ENCODE measurements around the gene SERPINH1.
"Not testable (repeated sequence)": the region's sequence is repeated elsewhere in the genome, so short reads cannot be mapped to it uniquely, and the experiment has no call there.

SERPINH1 gene

DNA sequence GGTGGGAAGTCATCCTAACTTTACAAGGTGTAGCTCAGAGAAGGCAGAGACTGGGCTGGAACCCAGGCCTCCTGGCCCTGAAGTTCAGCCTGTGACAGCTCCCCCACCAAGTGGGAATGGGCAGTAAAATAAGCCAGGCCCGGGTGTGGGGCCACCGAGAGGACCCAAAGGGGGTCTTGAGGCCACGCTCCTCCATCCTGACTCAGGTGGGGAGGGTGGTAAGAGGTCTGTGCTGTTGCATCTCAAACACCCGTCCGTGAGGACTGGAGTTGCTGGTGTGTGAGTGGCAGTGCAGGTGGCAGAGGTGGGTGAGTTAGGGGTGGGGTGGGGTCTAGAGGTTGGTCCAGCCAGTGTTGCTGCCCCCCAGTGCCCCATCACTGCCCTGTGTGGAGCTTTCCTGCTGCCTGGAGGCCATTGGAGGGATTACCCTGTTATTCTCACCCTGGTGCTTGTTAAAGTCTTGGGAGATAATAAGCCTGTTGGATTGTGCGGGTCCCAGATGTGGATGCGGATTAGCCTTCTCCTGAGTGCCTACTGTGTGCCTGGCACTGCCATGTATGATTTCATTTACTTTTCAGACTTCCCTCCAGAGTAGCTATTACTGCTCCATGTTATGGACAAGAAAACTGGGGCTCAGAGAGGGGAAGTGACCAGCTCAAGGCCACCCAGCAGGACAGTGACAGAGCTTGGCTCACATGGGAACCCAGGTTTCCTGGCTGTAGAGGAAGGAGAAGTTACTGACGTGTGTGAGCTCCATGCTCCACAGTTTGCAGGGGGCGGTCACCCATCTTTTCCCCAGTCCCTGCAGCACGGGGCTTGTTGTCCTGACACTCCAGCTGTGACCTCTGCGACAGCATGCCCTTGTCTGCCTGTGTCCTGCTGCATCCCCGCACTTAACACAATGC is 12.9 kb downstream of the SERPINH1 start:
- no peak for DNase-seq (ENCODE audit: low read depth)

DNA sequence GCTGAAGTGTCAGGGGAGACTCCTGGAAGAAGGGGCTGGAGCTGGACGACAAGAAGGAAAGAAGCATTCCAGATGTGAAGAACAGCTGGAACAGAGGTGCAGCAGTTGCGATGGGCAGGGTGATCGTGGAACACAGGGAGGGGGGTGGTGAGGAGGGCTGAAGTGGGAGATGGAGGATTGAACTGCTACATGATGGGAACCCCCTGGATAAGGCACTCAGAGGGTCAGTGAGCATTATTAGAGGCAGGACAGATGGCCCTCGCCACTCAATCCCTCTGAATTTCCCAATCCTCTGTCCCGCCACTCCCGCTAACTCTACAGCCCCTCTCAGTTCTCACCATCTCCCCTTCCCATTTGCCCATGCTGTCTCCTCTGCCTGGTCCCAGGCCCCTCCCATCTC is 14.0 kb downstream of the SERPINH1 start:
- DNase-seq (ENCODE audit: low read depth), result no peak

DNA sequence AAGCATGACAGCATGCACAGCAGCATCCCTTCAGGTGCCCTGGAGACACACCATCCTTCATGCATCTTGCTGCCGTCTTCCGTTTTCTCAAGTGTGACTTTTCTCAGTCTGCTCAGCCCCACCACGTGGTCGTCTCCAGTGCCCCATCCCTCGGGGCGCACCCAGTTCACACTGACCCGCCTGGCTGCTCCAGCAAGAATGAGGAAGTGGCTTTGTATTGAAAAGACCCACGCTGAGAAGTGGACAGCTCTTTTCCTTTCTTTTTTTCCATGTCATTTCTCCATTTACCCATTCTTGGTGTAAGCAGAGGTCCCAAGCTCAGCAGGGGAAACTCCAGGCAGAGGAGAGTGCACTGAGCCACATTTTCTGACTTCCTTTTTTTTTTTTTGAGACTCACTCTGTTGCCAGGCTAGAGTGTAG is 14.5 kb downstream of the SERPINH1 start:
- DNase-seq (ENCODE audit: low read depth), result no peak

DNA sequence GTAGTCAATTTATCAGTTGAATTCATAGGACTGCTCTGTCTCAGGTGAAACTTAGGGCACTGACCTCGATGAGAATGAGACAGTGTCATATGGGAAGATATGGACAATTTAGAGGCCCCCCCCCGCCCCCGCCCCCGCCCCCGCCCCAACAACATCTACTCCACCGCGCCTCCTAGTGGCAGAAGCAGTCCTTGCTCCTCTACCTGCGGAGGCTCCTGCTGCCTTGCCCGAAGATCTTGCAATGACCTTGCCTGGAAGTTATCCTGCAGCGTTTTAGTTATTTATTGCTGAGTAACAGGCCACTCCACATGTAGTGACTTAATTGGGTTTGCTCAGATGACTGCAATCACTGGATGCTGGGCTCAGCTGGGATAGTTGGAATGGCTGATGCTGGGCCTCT is 15.2 kb downstream of the SERPINH1 start:
- peak; percentile 31 for DNase-seq (ENCODE audit: low read depth)

DNA sequence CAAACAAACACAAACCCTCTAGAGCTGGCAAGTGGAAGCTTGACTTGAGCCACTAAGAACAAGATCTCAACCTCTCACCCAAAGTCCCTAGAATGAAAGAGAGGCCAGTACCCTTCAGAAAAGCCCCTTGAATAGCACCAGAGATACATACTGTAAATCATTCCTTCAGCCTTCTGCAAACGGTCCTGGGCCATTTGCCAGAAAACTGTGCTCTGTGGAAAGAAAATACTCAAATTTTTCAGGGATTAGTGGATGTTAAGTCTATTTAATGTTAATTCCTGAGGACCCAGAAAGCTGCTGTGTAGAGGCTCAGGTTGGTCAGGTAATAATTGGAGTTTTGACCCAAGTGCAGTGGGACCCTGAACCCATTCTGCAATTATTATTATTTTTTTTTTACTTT is 16.9 kb downstream of the SERPINH1 start:
- no peak for DNase-seq (ENCODE audit: low read depth)

GRCh38 chr11:75579841-75580240 is 17.8 kb downstream of the SERPINH1 start:
- no peak for DNase-seq (ENCODE audit: low read depth)

DNA sequence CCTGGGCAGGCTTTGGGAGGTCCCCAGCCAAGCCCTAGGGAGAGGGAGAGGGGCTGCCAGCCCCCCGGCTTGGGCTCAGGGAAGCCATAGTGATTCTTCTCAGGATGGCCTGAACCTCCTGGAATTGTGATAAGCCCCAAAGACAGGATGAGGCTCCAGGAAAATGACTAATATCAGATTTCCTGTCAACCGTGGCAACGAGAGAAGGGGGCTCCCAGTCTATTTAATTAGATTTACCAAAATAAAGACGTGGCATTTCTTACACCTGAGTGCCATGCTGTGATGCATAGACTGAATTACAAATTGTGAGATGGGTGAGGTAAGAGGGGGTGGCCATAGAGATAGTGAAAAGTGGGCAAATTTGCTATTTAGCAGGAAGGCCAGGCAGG is 20.4 kb downstream of the SERPINH1 start:
- DNase-seq (ENCODE audit: low read depth), result no peak

GRCh38 chr11:75582895-75583717 is 21.1 kb downstream of the SERPINH1 start:
- DNase-seq (ENCODE audit: low read depth), result no peak

GRCh38 chr11:75583718-75584658 is 21.9 kb downstream of the SERPINH1 start:
- DNase-seq (ENCODE audit: low read depth), result no peak

GRCh38 chr11:75584659-75585292 is 22.7 kb downstream of the SERPINH1 start:
- DNase-seq (ENCODE audit: low read depth), result not testable (repeated sequence)

GRCh38 chr11:75585293-75585670 is 23.2 kb downstream of the SERPINH1 start:
- DNase-seq (ENCODE audit: low read depth), result no peak

- no peak for DNase-seq (ENCODE audit: low read depth)
These were observed 24.3 kb downstream of the SERPINH1 start for GRCh38 chr11:75586395-75586794.

DNA sequence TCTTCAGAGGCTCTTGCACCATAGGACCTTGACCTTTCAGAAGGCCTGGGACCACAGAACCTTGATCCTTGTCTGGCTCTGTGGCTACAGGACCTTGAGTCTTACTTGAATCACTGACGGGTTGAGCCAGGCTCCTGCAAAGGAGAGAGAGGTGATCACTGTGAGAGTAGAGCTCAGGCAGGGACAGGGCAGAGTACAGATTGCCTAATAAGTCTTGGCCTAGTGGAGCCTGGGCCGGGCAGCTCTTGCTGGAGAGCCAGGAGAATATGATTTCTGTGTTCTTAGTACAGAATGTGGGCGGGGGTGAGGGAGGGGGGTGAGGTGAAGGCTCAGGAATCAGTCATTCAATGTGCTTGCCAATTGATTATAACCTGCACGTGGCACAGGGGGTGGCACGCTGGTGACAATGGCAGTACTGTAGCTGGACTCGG is 26.0 kb downstream of the SERPINH1 start:
- DNase-seq (ENCODE audit: low read depth), result no peak

DNA sequence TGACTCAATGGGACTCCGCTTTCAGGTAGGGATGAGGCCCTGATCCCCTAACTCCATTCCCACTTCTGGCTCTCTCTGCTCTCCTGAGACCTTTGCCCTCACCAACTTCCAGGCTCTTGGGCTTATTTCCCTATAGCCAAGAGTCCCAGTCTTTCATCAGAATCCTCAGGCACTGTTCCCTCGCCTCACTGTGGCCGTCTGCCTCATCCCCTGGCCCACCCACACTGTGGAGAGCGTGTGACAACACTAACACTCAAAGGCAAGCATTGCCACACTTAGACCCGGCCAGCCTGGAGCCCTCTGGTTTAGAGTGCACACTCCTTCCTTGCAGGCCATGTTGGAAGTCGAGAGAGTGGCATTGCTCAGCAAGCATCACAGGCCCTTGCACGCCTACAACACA is 27.0 kb downstream of the SERPINH1 start:
- no peak for DNase-seq (ENCODE audit: low read depth)

DNA sequence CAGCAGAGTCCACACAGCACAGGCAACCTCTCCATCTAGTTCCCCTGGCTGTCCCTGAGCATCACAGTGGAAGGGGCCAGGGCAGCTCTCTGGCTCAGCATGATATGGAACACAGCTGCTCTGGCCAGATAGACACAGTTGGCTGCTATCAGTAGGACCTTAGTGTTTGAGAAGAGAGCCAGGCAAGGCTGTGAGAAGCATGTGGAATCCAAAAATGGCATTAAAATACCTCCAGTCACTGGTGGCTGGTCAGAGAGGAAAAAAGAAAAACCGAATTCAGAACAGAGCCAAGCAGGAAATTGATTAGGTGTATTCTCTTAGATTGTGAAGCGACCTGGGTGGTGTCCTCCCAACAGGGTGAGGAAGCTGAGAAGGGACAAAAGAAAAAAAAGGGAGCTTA is 27.9 kb downstream of the SERPINH1 start:
- DNase-seq (ENCODE audit: low read depth), result no peak

GRCh38 chr11:75591371-75591770 is 29.3 kb downstream of the SERPINH1 start:
- no peak for DNase-seq (ENCODE audit: low read depth)

DNA sequence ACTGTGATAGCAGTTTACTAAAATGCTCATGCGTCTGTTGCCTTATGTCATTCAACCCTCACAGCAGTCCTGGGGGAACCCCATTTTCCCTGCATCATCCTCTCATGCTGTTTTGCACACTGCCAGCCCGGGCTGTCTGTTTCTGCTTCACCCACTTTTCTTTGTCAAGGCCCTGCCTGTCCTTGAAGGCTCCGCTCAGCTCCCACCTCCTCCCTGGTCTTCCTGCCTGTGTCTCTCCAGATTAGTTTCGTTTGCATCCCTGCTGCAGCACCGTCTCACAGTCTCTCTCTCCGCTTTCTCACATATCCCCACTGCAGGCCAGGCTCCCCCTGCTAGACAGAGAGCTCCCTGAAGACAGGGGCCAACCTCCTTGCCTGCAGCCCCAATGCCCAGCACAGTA is 29.9 kb downstream of the SERPINH1 start:
- no peak for DNase-seq (ENCODE audit: low read depth)

DNA sequence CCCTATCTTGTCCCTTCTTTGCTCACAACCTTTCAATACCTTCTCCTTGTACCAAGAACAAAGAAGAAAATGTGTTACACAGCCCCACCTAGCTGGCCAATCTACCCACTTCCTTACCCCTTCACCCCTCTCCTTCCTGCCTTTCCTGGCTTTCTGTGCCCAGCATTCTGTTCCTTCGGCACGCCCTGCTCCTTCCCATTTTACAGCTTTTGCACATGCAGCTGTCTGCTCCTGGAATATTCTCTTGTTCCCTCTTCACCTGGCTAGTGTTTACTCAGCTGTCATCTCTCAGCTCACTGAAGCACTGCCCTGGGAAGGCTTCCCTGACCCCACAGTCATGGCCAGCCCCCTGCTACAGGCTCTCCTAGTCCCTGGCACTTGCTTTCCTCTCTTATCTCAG is 30.7 kb downstream of the SERPINH1 start:
- no peak for DNase-seq (ENCODE audit: low read depth)

DNA sequence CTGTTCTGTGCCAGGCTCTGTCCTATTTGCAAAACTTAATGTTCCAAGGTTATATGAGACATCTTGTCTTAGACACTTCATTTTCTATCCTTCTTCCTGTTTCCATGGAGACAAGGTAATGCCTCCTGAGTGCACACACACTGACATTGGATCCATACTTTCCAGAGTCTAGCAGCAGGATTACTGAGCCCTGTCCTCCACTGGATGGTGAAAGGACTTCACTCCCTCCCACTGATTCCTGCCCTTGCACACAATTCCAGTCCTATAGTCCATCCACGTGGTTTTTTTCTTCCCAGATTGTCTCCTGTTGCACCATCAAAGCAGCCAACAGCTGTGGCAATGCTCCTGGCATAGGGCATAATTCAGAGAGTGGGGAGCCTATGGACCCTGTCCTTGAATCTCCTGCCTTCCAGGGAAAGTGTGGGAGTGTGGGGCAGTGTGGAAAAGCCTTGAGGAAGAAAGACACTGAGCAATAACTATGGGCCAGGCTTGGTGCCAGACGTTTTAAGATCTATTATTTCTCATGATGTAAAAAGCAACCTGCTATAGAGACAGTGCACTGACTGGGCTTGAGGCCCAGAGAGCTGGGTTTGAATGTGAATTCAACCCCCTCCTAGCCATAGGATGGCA is 31.3 kb downstream of the SERPINH1 start:
- DNase-seq (ENCODE audit: low read depth), result no peak

DNA sequence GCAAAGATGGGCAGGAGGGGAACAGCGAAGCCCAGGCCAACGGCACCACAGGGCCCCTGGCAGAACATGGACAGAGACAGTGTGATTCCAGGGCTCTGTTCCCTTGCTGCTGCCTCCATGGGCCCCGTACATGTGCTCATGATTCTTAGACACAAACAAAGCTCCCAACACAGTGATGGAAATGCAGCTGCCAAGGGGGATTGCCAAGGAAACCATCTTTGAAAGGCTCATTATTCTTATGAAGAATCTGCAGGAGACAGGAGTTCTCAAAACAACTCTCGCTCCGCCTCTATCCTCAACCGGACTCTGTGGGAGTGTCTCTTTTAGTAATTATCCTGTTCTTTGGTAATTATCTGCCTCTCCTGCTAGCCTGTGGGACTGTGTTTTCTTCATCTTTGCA is 32.2 kb downstream of the SERPINH1 start:
- DNase-seq (ENCODE audit: low read depth), result no peak

GRCh38 chr11:75595429-75595828 is 33.4 kb downstream of the SERPINH1 start:
- no peak for DNase-seq (ENCODE audit: low read depth)
